Activated CD4-positive, alpha-beta T cell treated with anti-CD3 and anti-CD28 coated beads for 1 hour (primary cell): ENCODE data around the gene SHISA2.
"Not testable (repeated sequence)": the region's sequence is repeated elsewhere in the genome, so short reads cannot be mapped to it uniquely, and the experiment has no call there.

Experiments
- DNase-seq: peaks from one replicate; pipeline ENCODE4 v3.0.0-alpha.2; 2020

Gene SHISA2

DNA sequence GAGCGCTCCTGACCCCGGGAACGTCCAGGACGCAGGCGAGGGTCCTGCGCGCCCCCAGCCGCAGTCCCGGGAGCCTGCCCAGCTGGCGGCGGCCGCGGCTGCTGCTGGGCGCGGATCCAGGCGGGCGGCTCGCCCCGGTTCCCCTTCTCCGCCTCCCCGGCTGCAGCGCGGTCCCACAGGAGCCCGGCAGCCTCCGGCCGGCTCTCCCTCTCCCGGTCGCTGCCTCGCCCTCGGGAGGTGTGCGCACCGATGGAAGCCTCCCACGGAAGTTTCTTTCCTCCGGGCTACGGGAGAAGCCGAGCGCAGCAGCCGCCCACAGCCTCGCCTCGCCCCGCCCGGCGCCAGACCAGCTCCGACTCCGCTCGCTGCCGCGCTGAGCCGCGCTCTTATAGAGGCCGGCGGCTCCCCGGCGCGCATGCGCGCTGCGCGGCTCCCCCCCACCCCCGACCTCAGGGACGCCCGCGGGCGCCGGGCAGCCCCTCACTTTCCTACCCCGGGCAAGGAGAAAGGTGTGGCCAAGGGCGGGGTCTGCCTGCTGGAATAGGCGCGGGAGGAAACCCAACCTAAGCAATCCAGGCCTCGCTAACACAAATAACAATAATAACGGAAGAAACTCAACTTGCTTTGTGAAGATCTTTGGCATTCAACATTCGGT, at the start of gene SHISA2:
Gene SHISA2, minus strand, starts transcription at position 360 of the 655 bp plus-strand sequence. CDS start 1,041 bp downstream, outside the sequence.
- DNase-seq: no peak

DNA sequence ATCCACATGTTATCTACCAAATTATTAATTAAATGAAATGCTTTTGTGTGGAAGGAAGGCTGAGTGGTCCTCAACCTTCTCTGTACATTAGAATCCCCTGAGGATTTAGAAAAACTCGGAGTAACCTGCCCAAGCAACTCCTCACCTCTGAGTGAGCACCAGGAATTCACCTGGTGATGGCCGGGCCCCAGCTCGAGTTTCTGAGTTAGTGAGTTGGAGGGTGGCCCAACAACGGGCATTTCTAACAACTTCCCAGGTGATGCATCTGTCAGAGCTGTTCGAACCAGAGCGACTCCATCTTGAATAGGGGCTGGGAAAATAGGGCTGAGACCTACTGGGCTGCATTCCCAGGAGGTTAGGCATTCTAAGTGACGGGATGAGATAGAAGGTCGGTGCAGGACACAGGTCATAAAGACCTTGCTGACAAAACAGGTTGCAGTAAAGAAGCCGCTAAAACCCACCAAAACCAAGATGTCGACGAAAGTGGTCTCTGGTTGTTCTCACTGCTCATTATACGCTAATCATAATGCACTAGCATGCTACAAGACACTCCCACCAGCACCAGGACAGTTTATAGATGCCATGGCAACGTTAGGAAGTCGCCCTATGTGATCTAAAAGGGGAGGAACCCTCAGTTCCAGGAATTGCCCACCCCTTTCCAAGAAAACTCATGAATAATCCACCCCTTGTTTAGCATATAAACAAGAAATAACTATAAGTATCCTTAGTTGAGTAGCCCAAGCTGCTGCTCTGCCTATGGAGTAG, 44.2 kb upstream of the SHISA2 start:
- DNase-seq: no peak

DNA sequence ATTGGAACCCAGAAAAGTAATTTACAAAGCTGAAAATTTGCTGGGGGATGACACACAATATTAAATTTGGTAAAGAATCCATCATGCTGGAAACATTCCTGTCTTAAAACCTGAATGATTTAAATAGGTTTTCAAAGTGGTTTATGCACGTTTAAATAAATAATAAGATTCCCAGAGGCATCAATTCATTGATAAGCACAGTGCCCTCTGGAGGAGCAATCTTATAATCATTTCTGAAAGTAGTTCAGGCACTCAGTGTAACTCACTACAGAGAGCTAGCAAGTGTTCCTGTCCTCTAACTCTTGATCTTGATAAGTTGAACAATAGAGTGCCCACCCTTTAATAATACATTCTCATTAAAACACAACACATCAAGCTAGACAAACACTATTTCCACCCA, 43.5 kb upstream of the SHISA2 start:
- DNase-seq: no peak

- DNase-seq: not testable (repeated sequence)
Observed at GRCh38 chr13:26076821-26077220, 25.0 kb upstream of the SHISA2 start.

DNA sequence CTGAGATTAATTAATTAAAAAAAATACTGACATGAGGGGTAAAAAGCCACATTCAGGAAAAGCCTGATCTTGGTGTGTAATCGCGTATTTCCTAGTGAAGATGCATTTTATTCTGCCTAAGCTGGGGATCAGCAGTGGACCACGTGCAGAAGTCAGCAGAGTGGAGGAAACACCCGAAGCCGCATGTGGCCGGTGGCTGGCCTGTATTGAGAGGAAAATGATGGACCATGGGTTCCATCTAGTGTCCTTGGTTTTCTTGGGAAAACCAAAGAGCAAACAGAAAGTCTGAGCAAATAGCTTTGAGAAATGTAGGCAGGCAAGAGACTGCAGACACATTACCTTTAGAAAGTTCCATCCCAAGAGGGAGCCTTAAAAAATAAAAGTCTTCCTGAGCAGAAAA, 23.7 kb upstream of the SHISA2 start:
- DNase-seq: no peak

GRCh38 chr13:26074706-26075105, 22.9 kb upstream of the SHISA2 start:
- DNase-seq: no peak

- not testable (repeated sequence) for DNase-seq
Observed at GRCh38 chr13:26072335-26072734, 20.5 kb upstream of the SHISA2 start.

GRCh38 chr13:26071691-26072090, 19.9 kb upstream of the SHISA2 start:
- DNase-seq: no peak

DNA sequence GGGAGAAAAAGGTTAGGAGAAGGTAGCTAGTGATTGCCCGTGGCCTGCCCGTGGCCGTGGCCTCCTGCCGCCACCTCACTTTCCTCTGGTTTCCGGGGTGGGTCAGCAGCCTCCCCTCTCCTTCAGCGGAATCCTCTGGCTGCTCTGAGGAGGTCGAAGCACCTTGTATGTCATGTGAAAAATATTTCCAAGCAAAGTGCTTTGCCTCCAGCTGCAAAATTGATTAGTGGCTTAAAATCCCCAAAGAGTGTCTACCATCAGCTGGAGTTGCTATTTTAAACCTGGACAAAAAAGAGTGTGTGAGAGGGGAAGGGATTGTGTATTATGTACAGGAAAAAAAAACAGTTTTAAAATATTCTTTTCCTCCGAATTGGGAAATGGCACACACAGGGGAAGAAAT, 17.8 kb upstream of the SHISA2 start:
- DNase-seq: not testable (repeated sequence)

DNA sequence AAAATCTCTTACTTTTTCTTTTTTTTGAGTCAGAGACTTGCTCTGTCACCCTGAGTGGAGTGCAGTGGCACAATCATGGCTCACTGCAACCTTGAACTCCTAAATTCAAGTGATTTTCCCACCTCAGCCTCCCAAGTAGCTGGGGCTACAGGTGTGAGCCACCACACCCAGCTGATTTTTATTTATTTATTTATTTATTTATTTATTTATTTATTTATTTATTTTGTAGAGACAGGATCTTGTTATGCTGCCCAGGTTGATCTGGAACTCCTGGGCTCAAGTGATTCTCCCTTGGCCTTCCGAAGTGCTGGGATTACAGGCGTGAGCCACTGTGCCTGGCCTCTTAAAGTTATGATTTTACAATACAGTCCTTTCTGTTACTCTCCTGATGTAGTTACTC, 16.6 kb upstream of the SHISA2 start:
- DNase-seq: not testable (repeated sequence)

GRCh38 chr13:26067601-26068000, 15.8 kb upstream of the SHISA2 start:
- DNase-seq: no peak

GRCh38 chr13:26066492-26066891, 14.7 kb upstream of the SHISA2 start:
- not testable (repeated sequence) for DNase-seq

DNA sequence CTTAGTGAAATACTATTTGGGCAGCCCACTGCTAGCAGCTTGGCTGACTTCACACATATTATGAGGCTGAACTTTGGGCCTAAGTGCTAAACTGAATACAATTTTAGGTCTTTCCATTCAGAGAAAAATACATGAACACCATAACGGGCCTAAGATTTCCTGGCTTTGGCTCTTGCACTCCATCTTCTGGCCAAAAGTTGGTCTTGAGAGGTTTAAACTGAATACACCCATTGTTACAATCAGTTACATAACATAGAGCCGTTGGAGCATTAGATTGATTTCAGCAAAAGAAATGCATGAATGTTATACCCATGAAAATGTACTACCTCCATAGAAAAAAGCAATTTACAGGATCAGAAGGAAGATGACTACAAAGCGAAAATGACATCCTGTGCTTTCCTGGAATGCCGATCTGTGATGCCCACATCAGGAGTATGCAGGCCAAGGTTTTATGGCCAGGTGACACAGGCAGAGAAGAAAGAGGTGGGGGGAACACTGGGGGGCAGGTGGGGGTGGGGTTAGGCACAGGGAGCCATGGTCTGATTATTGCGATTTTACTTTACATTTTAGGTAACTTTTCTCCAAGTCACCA, 11.1 kb upstream of the SHISA2 start:
- DNase-seq: no peak

- no peak for DNase-seq
Observed at GRCh38 chr13:26061947-26062346, 10.1 kb upstream of the SHISA2 start.

DNA sequence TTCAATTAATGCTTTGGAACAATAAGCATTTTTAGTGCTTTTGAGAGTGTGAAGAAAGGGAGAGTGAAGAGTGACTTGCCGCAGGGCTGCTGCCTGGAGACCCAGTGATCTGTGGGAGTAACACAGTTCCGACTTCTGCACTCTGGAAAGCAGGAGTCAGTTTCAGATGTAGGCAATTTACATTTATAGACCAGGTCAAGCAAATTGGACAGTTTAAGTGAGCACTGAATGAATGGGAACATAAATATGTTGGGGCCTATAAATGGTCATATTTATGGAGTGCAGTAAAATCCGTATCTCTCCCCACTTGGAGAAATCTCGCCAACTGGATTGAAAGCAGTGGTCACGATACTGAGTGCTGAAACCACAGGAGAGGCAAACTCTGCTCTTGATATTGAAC, 9.4 kb upstream of the SHISA2 start:
- no peak for DNase-seq

DNA sequence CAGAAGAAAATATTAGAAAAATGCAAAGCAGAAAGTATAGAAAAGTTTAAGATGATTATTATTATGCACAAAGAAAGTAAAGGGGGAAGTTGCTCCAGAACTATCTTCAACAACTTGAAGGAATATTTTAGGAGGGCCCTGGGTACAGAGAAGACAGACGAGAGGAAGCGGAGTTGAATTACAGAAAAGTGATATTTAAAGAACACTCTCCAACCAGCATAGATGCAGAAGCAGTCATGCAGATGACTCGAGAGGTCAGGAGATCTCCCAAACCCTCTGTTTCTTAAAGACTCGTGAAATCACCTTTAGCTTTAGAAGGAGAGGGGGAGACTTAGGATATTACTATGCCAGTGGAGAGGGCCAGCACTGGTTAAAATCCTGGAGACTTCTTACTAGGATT, 8.5 kb upstream of the SHISA2 start:
- no peak for DNase-seq

- DNase-seq: no peak
Observed at GRCh38 chr13:26058704-26059103, 6.9 kb upstream of the SHISA2 start.

- DNase-seq: no peak
Observed at GRCh38 chr13:26054896-26055295, 3.1 kb upstream of the SHISA2 start.

GRCh38 chr13:26053418-26053980, 1.7 kb upstream of the SHISA2 start:
- no peak for DNase-seq

DNA sequence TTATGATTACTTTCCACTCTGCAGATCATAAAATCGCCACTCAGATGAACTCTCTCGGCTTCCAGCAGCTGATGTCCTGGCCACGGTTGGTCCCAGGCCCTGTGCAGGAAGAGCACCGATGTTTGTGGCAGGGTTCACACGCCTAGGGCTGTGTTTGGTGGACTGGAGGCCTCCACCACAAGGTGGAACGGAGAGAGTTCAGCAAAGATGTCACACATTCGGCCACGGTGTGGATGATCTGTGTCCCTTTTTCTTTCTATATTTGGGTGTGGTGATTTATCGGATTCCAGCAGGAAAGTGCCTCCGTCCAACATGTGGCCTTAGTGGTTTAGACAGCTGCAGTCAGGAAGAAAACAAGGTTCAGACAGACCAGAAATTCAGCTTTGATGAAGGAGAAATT, 521 bp upstream of the SHISA2 start:
- no peak for DNase-seq

DNA sequence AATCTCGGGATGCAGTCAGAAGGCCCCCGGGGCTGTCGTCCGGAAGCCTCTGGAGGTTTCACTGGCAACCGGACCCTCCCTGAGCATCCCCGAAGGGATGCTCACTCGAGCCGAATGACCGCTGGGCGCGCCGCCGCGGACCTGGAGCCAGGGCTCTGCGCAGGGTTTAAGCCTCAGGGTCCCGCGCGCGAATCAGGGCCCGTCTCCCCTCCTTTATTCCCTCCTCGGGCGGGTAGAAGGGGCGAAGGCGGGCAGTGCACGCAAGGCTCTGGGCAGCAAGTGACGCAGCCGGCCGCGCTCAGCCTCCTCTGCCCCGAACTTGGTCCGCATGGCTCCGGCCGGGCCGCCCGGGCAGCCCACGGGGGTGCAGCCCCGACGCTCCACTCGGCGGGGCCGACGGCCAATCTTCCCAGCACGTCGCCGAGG, 572 bp downstream of the SHISA2 start:
- DNase-seq: no peak

GRCh38 chr13:26050568-26051230, 1.1 kb downstream of the SHISA2 start:
- no peak for DNase-seq

DNA sequence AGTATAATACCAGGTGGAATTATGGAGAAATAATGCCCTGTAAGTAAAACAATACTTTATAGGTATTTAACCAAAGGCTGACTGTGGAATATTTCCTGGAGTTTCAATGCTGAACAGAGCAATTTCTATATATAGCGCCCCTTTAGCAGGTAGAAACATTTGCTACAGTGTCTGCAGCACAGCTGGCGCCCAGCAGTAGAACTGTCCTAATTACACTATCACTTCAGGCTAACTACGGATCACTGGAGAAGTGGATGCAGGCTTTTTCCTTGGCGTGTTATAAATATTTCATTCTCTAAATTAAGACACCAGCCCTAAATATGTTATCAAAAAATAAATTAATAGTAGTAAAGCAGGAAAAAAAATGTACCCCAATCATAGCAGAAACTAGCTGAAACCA, 3.1 kb downstream of the SHISA2 start:
- DNase-seq: no peak
